ENCODE measurements around the gene CAMP. TPM values are rescaled to one million over a fixed set of nuclear protein-coding genes. Genes with fewer than 3 reads are reported as not detected.

CAMP gene
- total RNA-seq (not detected), total RNA-seq (0 to 0.06 (median 0) reads per million in 29 experiments)
- total RNA-seq (2013) = not detected

- H3K9me3 ChIP-seq = no peaks in the 10 kb centered on the region
- Mint-ChIP-seq H3K4me3 (no peak within 1 kb of the TSS), H3K27me3 (peaks cover 0 to 4% of the 10 kb centered on the region in 2 donors), H3K4me1 (peaks cover 7 to 8% (median 7%) of the 10 kb centered on the region in 3 donors), H3K27ac (no peak within 1 kb of the TSS), H3K36me3 (no peaks in the 10 kb centered on the region), H3K9me3 (no peaks in the 10 kb centered on the region)
- POLR2A ChIA-PET = no interaction called here
- DNase-seq = peak in 10 of 35 experiments; percentile 5 to 53 (median 12)
- H3K4me3 ChIP-seq (ENCODE audit: control insufficient read depth in 1 of 2, extremely low read depth in 1 of 2, low read length in 1 of 2) = no peak within 1 kb of the TSS
- H3K36me3 ChIP-seq (ENCODE audit: control insufficient read depth in 2 of 2, extremely low read depth in 1 of 2, insufficient read depth in 1 of 2, low read length in 1 of 2) = no peaks in the 10 kb centered on the region
- WGBS (ENCODE audit: insufficient coverage) = 88% methylated on average over 4 of the region's 11 CpGs
- H3K27ac ChIP-seq (ENCODE audit: low read length) = no peak within 1 kb of the TSS
- H3K4me1 ChIP-seq (ENCODE audit: control insufficient read depth in 1 of 2, extremely low read depth in 1 of 2, insufficient read depth in 2 of 2, low read length in 2 of 2) = peaks cover 0 to 2% of the 10 kb centered on the region in 2 experiments
- peaks cover 0 to 14% of the 10 kb centered on the region in 2 experiments for H3K27me3 ChIP-seq (replicated peaks in 1 of 2; ENCODE audit: control insufficient read depth in 2 of 2, extremely low read depth in 1 of 2, insufficient read depth in 2 of 2, low read length in 1 of 2)
- CTCF ChIA-PET = interaction anchor here in 1 of 2 donors (0.6 kb wide), 1 partner anchor 1274 kb away, joined by 18 read pairs; no protein-coding TSS in a partner anchor
- no peak for ATAC-seq (replicated peaks in 1 of 4)
Measured at GRCh38 chr3:48222616-48223513, at the start of gene CAMP. CAMP (plus strand) TSS chr3:48223495; CDS start chr3:48223512, 17 bp downstream.

GRCh38 chr3:48178072-48178471 lies 45.2 kb upstream of the CAMP start:
- ATAC-seq (replicated peaks in 1 of 4) (no peak), DNase-seq (no peak)
- Mint-ChIP-seq H3K4me1 (no peaks in the 10 kb centered on the region), H3K27ac (no peak overlapping the region), H3K36me3 (no peaks in the 10 kb centered on the region), H3K27me3 (no peaks in the 10 kb centered on the region), H3K9me3 (no peaks in the 10 kb centered on the region), H3K4me3 (no peak overlapping the region)
- no peak overlapping the region for H3K27ac ChIP-seq (ENCODE audit: low read length)
- no peaks in the 10 kb centered on the region for H3K27me3 ChIP-seq (replicated peaks in 1 of 2; ENCODE audit: control insufficient read depth in 2 of 2, extremely low read depth in 1 of 2, insufficient read depth in 2 of 2, low read length in 1 of 2)
- no peaks in the 10 kb centered on the region for H3K4me1 ChIP-seq (ENCODE audit: control insufficient read depth in 1 of 2, extremely low read depth in 1 of 2, insufficient read depth in 2 of 2, low read length in 2 of 2)
- no CpG with 5 or more reads among the region's 2 CpGs for WGBS (ENCODE audit: insufficient coverage)
- no peaks in the 10 kb centered on the region for H3K9me3 ChIP-seq
- no peaks in the 10 kb centered on the region for H3K36me3 ChIP-seq (ENCODE audit: control insufficient read depth in 2 of 2, extremely low read depth in 1 of 2, insufficient read depth in 1 of 2, low read length in 1 of 2)
- ChIA-PET POLR2A (no interaction called here), CTCF (no interaction called here)
- no peak overlapping the region for H3K4me3 ChIP-seq (ENCODE audit: control insufficient read depth in 1 of 2, extremely low read depth in 1 of 2, low read length in 1 of 2)

- no peaks in the 10 kb centered on the region for H3K4me1 Mint-ChIP-seq
- peaks cover 0 to 3% of the 10 kb centered on the region in 2 donors for H3K27me3 Mint-ChIP-seq
- H3K36me3 Mint-ChIP-seq = no peaks in the 10 kb centered on the region
- Histone ChIP-seq H3K9me3 (no peaks in the 10 kb centered on the region), H3K4me1 (ENCODE audit: control insufficient read depth in 1 of 2, extremely low read depth in 1 of 2, insufficient read depth in 2 of 2, low read length in 2 of 2) (no peaks in the 10 kb centered on the region), H3K27ac (ENCODE audit: low read length) (no peak overlapping the region), H3K4me3 (ENCODE audit: control insufficient read depth in 1 of 2, extremely low read depth in 1 of 2, low read length in 1 of 2) (no peak overlapping the region), H3K27me3 (replicated peaks in 1 of 2; ENCODE audit: control insufficient read depth in 2 of 2, extremely low read depth in 1 of 2, insufficient read depth in 2 of 2, low read length in 1 of 2) (peaks cover 0 to under 1% of the 10 kb centered on the region in 2 experiments), H3K36me3 (ENCODE audit: control insufficient read depth in 2 of 2, extremely low read depth in 1 of 2, insufficient read depth in 1 of 2, low read length in 1 of 2) (no peaks in the 10 kb centered on the region)
- H3K9me3 Mint-ChIP-seq = no peaks in the 10 kb centered on the region
- ChIA-PET POLR2A (no interaction called here), CTCF (no interaction called here)
- ATAC-seq (replicated peaks in 1 of 4) = no peak
- no peak overlapping the region for H3K4me3 Mint-ChIP-seq
- WGBS (ENCODE audit: insufficient coverage) = no CpG with 5 or more reads among the region's 5 CpGs
- H3K27ac Mint-ChIP-seq = no peak overlapping the region
- DNase-seq = no peak
Measured at GRCh38 chr3:48180021-48180420, 43.3 kb upstream of the CAMP start.

- WGBS (ENCODE audit: insufficient coverage) = 92% methylated on average over 2 of the region's 5 CpGs
Measured at GRCh38 chr3:48180531-48181253, 42.6 kb upstream of the CAMP start.

GRCh38 chr3:48184299-48184698 lies 39.0 kb upstream of the CAMP start:
- Mint-ChIP-seq H3K9me3 (no peaks in the 10 kb centered on the region), H3K27me3 (peaks cover 13 to 19% of the 10 kb centered on the region in 2 donors), H3K4me1 (peaks cover 15 to 18% (median 16%) of the 10 kb centered on the region in 3 donors), H3K4me3 (no peak overlapping the region), H3K36me3 (no peaks in the 10 kb centered on the region), H3K27ac (no peak overlapping the region)
- CTCF ChIA-PET = interaction anchor here in 1 of 2 donors (0.6 kb wide), 1 partner anchor 45 kb away, joined by 3 read pairs; no protein-coding TSS in a partner anchor
- Histone ChIP-seq H3K27me3 (replicated peaks in 1 of 2; ENCODE audit: control insufficient read depth in 2 of 2, extremely low read depth in 1 of 2, insufficient read depth in 2 of 2, low read length in 1 of 2) (peaks cover 0 to 10% of the 10 kb centered on the region in 2 experiments), H3K4me3 (ENCODE audit: control insufficient read depth in 1 of 2, extremely low read depth in 1 of 2, low read length in 1 of 2) (no peak overlapping the region), H3K9me3 (no peaks in the 10 kb centered on the region), H3K4me1 (ENCODE audit: control insufficient read depth in 1 of 2, extremely low read depth in 1 of 2, insufficient read depth in 2 of 2, low read length in 2 of 2) (peaks cover 2 to 14% of the 10 kb centered on the region in 2 experiments), H3K36me3 (ENCODE audit: control insufficient read depth in 2 of 2, extremely low read depth in 1 of 2, insufficient read depth in 1 of 2, low read length in 1 of 2) (no peaks in the 10 kb centered on the region), H3K27ac (ENCODE audit: low read length) (no peak overlapping the region)
- no CpG with 5 or more reads among the region's 2 CpGs for WGBS (ENCODE audit: insufficient coverage)
- POLR2A ChIA-PET = no interaction called here
- no peak for DNase-seq
- ATAC-seq (replicated peaks in 1 of 4) = no peak

More at GRCh38 chr3:48180531-48181253, 42.6 kb upstream of the CAMP start:
- peaks cover 0 to 3% of the 10 kb centered on the region in 2 experiments for H3K27me3 ChIP-seq (replicated peaks in 1 of 2; ENCODE audit: control insufficient read depth in 2 of 2, extremely low read depth in 1 of 2, insufficient read depth in 2 of 2, low read length in 1 of 2)
- H3K9me3 ChIP-seq = no peaks in the 10 kb centered on the region
- CTCF ChIA-PET = no interaction called here
- no peak overlapping the region for H3K4me3 ChIP-seq (ENCODE audit: control insufficient read depth in 1 of 2, extremely low read depth in 1 of 2, low read length in 1 of 2)
- no peak overlapping the region for H3K27ac ChIP-seq (ENCODE audit: low read length)
- no peaks in the 10 kb centered on the region for H3K4me1 Mint-ChIP-seq
- peaks cover 0 to 4% of the 10 kb centered on the region in 2 donors for H3K27me3 Mint-ChIP-seq
- no peak overlapping the region for H3K4me3 Mint-ChIP-seq
- no peaks in the 10 kb centered on the region for H3K4me1 ChIP-seq (ENCODE audit: control insufficient read depth in 1 of 2, extremely low read depth in 1 of 2, insufficient read depth in 2 of 2, low read length in 2 of 2)
- H3K9me3 Mint-ChIP-seq = no peaks in the 10 kb centered on the region
- POLR2A ChIA-PET = no interaction called here
- no peak overlapping the region for H3K27ac Mint-ChIP-seq
- H3K36me3 ChIP-seq (ENCODE audit: control insufficient read depth in 2 of 2, extremely low read depth in 1 of 2, insufficient read depth in 1 of 2, low read length in 1 of 2) = no peaks in the 10 kb centered on the region
- no peaks in the 10 kb centered on the region for H3K36me3 Mint-ChIP-seq
- ATAC-seq (replicated peaks in 1 of 4) (no peak), DNase-seq (no peak)

GRCh38 chr3:48185129-48185528 lies 38.2 kb upstream of the CAMP start:
- no peak overlapping the region for H3K4me3 Mint-ChIP-seq
- peaks cover 2 to 14% of the 10 kb centered on the region in 2 experiments for H3K4me1 ChIP-seq (ENCODE audit: control insufficient read depth in 1 of 2, extremely low read depth in 1 of 2, insufficient read depth in 2 of 2, low read length in 2 of 2)
- H3K4me3 ChIP-seq (ENCODE audit: control insufficient read depth in 1 of 2, extremely low read depth in 1 of 2, low read length in 1 of 2) = no peak overlapping the region
- WGBS (ENCODE audit: insufficient coverage) = 91% methylated on average over 3 of the region's 4 CpGs
- H3K27me3 ChIP-seq (replicated peaks in 1 of 2; ENCODE audit: control insufficient read depth in 2 of 2, extremely low read depth in 1 of 2, insufficient read depth in 2 of 2, low read length in 1 of 2) = peaks cover 0 to 10% of the 10 kb centered on the region in 2 experiments
- DNase-seq (no peak), ATAC-seq (replicated peaks in 1 of 4) (no peak)
- CTCF ChIA-PET = interaction anchor here in 1 of 2 donors (0.6 kb wide), 1 partner anchor 926 kb away, joined by 3 read pairs; no protein-coding TSS in a partner anchor
- H3K27ac Mint-ChIP-seq = no peak overlapping the region
- peaks cover 15 to 18% (median 16%) of the 10 kb centered on the region in 3 donors for H3K4me1 Mint-ChIP-seq
- H3K36me3 Mint-ChIP-seq = no peaks in the 10 kb centered on the region
- H3K27me3 Mint-ChIP-seq = peaks cover 13 to 19% of the 10 kb centered on the region in 2 donors
- H3K27ac ChIP-seq (ENCODE audit: low read length) = no peak overlapping the region
- H3K9me3 ChIP-seq = no peaks in the 10 kb centered on the region
- no peaks in the 10 kb centered on the region for H3K9me3 Mint-ChIP-seq
- POLR2A ChIA-PET = no interaction called here
- H3K36me3 ChIP-seq (ENCODE audit: control insufficient read depth in 2 of 2, extremely low read depth in 1 of 2, insufficient read depth in 1 of 2, low read length in 1 of 2) = no peaks in the 10 kb centered on the region
